BJ (cell line): ENCODE results near the gene ACLY. TPM values are rescaled to one million over a fixed set of nuclear protein-coding genes. Genes with fewer than 3 reads are reported as not detected.

Experiments used
- CTCF ChIA-PET: fragments of 350-600 bp; formaldehyde crosslinking; extraction: SDS; loops from one replicate; lab custom pipeline; 2021; ENCODE audit warnings: antibody characterized with exemption, inconsistent platforms; lab: Yijun Ruan, JAX
- POLR2A ChIA-PET: fragments of 300-600 bp; sonication (Branson Sonifier 250); formaldehyde crosslinking; extraction: SDS; loops from one replicate; lab custom pipeline; 2021; ENCODE audit warnings: antibody characterized with exemption; lab: Charles Lee
- DNase-seq: peaks from one replicate; pipeline ENCODE4 v3.0.0-alpha.2; 2011; ENCODE audit warnings: low read depth
- H3K27me3 ChIP-seq: 2 replicates; pipeline ENCODE4 v1.6.0; 2011; ENCODE audit warnings: low read length; ENCODE audit not compliant: control insufficient read depth, insufficient read depth
- H3K36me3 ChIP-seq: 2 replicates; pipeline ENCODE4 v1.5.1; 2011; ENCODE audit warnings: low read length; ENCODE audit not compliant: control insufficient read depth, insufficient read depth
- H3K4me3 ChIP-seq: 2 replicates; pipeline ENCODE4 v1.5.1; 2011; ENCODE audit warnings: low read depth, mild to moderate bottlenecking, control low read depth, low read length
- polyA minus RNA-seq: library from RNA; depleted of rRNA, polyadenylated mRNA; stranded (reverse); fragments of >200 nt; gene quantifications from 2 replicates; pipeline ENCODE4 v1.2.3, GENCODE V29; 2011; rRNA and poly(A)+ RNA removed
- polyA plus RNA-seq: library from polyadenylated mRNA; depleted of rRNA; stranded (reverse); fragments of >200 nt; gene quantifications from 2 replicates; pipeline ENCODE4 v1.2.3, GENCODE V29; 2011; rRNA removed
- TF ChIP-seq, protein P1 (sequence below): IDR thresholded peaks from 2 replicates; pipeline ENCODE4 v1.5.1; 2011; ENCODE audit warnings: low read depth, mild to moderate bottlenecking, control low read depth, inconsistent platforms, low read length, moderate library complexity; ENCODE audit not compliant: insufficient read depth

Gene ACLY
- polyA plus RNA-seq (118 and 170 TPM in 2 replicates), polyA minus RNA-seq (159 and 212 TPM in 2 replicates)

DNA sequence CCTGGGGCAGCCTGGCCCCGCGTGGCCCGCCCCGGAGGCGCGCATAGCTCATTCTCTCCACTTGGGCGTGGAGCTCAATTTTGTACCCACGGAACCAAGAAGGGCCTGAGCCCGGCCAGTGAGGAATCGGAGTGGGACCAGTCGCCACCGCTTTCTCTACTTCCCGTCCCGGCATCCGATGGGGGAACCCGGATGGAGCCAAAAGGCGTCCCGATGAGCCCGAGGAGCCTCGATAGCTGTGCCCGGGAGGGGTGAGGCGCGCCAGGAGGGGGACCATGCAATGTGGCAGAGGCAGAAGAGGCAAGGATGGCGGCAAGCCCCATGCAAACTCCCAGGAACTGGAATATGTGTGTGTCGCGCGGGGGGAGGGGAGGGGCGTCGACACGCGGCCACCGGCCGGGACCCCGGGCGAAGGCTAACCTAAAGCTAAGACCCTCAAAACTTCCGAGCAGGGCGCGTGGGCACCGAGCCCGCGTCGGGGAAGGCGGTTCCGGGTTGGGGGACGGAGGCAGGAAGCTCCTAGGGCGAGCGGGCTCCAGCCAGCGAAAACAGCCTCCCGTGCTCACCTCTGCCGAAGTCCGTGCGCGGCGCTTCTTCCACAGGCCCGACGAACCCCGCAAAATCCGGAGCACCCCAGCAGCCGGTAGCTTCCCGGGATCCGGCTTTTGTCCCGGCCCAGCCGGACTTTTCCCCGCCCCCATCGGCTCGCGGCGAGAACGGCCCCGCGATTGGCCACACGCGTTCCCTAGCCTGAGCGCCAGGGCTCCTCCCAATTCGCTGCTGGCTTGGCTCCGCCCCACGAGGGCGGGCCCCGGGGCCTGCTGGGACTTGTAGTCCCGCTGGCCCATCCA lies at the start of gene ACLY:
ACLY (minus strand) TSS at position 638 of the 851 bp plus-strand sequence. CDS start 5,078 bp downstream, outside the sequence.
- peaks cover under 1% of the 10 kb centered on the region; the same call in 1 of the 2 replicates for H3K36me3 ChIP-seq
- ChIA-PET CTCF (interaction anchor here (1.0 to 1.8 kb wide), 8 partner anchors 11 to 149 kb away, joined by 3 to 5 read pairs (median 4); no protein-coding TSS in a partner anchor), POLR2A (interaction anchor here (0.6 to 1.0 kb wide), 4 partner anchors 12 to 132 kb away, joined by 3 to 5 read pairs (median 4); partner anchors contain the start of genes JUP and ODAD4)
- H3K4me3 ChIP-seq = peak within 1 kb of the TSS; percentile 93
- H3K27me3 ChIP-seq = no peaks in the 10 kb centered on the region
- TF ChIP-seq, protein P1, sequence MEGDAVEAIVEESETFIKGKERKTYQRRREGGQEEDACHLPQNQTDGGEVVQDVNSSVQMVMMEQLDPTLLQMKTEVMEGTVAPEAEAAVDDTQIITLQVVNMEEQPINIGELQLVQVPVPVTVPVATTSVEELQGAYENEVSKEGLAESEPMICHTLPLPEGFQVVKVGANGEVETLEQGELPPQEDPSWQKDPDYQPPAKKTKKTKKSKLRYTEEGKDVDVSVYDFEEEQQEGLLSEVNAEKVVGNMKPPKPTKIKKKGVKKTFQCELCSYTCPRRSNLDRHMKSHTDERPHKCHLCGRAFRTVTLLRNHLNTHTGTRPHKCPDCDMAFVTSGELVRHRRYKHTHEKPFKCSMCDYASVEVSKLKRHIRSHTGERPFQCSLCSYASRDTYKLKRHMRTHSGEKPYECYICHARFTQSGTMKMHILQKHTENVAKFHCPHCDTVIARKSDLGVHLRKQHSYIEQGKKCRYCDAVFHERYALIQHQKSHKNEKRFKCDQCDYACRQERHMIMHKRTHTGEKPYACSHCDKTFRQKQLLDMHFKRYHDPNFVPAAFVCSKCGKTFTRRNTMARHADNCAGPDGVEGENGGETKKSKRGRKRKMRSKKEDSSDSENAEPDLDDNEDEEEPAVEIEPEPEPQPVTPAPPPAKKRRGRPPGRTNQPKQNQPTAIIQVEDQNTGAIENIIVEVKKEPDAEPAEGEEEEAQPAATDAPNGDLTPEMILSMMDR = no peak
- peak; percentile 67 for DNase-seq

DNA sequence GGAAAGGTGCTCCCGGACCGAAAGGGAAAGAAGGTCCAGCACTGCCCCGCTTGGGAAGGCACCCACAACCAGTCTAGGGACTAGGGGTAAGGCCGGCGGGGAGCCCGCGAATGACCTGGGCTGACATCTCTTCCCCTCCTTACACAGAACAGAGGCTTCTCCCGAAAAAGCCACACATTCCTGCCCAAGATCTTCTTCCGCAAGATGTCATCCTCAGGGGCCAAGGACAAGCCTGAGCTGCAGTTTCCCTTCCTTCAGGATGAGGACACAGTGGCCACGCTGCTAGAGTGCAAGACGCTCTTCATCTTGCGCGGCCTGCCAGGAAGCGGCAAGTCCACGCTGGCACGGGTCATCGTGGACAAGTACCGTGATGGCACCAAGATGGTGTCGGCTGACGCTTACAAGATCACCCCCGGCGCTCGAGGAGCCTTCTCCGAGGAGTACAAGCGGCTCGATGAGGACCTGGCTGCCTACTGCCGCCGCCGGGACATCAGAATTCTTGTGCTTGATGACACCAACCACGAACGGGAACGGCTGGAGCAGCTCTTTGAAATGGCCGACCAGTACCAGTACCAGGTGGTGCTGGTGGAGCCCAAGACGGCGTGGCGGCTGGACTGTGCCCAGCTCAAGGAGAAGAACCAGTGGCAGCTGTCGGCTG lies 49.3 kb upstream of the ACLY start:
- no peaks in the 10 kb centered on the region for H3K27me3 ChIP-seq
- peak overlapping the region; percentile 92 for H3K4me3 ChIP-seq
- TF ChIP-seq, protein P1 = no peak
- peaks cover 23% of the 10 kb centered on the region for H3K36me3 ChIP-seq
- CTCF ChIA-PET = interaction anchor here (1.3 to 7.1 kb wide), 2 partner anchors 23 to 50 kb away, joined by 3 to 59 read pairs; partner anchors contain the start of genes DNAJC7 and NKIRAS2
- no peak for DNase-seq
- POLR2A ChIA-PET = no interaction called here

DNA sequence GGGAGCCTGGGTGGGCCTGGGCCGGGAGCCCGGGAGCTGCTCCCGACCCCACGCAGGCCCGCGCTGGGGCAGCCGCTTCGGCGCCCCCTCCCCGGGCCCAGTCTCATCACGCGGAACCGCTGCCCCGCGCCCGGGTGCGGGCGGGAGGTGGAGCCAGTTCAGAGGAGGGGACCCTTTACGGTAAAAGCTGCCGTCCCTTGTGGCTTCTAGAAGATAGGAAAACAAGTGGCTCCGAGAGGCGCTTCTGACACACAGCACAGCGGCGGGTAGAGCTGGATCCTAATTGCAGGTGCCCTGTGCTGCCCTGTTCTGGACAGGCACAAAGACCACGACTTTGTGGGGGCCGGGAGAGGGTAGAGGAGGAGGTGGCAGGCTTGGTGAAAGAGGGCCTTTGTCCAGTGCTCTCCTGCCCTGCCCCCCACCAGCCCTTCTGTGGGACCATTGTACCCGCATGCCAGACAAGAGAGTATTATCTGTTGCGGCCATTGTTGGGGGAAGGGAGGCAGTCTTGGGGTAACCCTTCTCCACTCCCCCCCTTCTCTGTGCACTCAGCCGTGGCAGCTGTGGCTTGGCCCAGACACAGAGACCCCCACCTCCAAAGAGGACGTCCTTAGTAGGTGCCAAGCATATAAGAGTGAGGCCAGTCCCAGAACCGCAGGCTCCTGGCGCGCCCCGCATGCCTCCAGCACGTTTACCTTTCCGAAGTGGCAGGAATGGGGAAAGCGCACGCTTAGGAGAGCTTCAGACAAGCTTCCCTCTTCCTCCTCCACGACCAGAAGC lies 48.6 kb upstream of the ACLY start:
- Histone ChIP-seq H3K36me3 (peaks cover 16% of the 10 kb centered on the region), H3K4me3 (peak overlapping the region; percentile 92), H3K27me3 (no peaks in the 10 kb centered on the region)
- ChIA-PET CTCF (interaction anchor here (0.8 to 7.1 kb wide), 5 partner anchors 9 to 59 kb away, joined by 3 to 59 read pairs (median 3); partner anchors contain the start of genes DNAJC7 and NKIRAS2), POLR2A (no interaction called here)
- TF ChIP-seq, protein P1 = no peak
- no peak for DNase-seq

DNA sequence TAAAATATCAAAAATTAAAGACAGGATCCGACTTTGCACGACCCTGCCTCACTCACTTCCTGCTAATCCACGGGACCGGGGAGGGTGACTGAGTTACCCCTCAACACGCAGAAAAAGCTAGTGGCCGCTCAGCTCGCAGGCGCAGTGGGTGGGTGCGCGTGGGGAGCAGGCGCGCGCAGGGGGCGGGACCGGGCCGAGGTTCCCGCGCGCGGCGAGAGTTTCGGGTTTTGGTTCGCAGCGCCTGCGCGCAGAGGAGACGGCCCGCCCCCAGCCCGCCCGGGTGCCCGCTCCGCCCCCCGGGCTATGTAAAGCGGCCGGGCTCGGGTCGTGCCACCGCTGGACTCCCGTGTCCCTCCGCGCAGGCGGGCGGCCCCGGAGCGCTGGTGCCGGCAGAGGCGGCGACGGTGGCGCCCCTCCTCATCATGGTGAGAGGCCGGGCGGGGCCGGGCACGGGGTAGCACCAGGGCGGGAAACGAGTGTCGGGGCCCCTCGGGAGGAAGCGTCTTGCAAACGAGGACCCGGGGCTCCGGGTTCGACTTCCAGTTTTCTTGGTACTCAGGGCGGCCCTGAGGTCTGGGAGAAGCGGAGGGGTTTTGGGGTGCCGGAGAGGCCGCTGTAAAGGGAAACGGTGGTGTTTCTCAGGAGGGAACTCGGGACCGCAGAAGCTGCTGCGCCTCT lies 47.9 kb upstream of the ACLY start, which contains the start of gene CNP:
CNP (plus strand) TSS at position 333 of the 678 bp plus-strand sequence; CDS start at position 423, 90 bp downstream.
- POLR2A ChIA-PET = interaction anchor here (0.5 to 1.0 kb wide), 8 partner anchors 8 to 828 kb away, joined by 3 to 11 read pairs (median 4); partner anchors contain the start of genes DNAJC7 and ODAD4
- H3K4me3 ChIP-seq = peak within 1 kb of the TSS; percentile 92
- TF ChIP-seq, protein P1 = no peak

More for the DNA sequence above, 47.9 kb upstream of the ACLY start, which contains the start of gene CNP:
- CTCF ChIA-PET = interaction anchor here (0.8 to 10.2 kb wide), 12 partner anchors 9 to 150 kb away, joined by 3 to 163 read pairs (median 3); partner anchors contain the start of genes DHX58, DNAJC7, KAT2A and NKIRAS2
- DNase-seq = no peak
- no peaks in the 10 kb centered on the region for H3K27me3 ChIP-seq
- peaks cover 11% of the 10 kb centered on the region for H3K36me3 ChIP-seq
